ENCODE results near the gene ELN. TPM values are rescaled to one million over a fixed set of nuclear protein-coding genes. Genes with fewer than 3 reads are reported as not detected.

ELN gene
- total and polyA plus RNA-seq, 2 of the 8 experiments (the other 6 are each of a cell fraction or from before 2014, with no cell fraction given): 5.1 to 5.6 TPM

DNA sequence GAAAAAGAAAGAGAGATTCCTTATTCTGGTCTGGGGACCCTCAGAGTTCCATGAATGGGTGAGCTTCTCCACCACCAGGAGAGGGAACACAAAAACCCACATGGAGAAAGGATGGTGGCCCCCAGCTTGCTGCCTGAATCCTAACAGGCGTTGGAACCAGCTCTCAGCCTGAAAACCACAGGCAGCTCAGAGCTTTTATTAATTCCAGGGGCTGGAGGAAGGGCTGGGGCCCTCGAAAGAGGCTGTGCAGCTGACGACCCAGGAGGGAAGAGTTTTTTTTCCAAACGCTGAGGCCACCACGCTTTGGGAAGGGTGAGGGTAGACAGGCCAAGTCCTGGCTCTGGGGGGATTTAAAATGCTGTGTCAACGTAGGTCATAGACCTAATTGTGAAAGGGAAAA lies 10.8 kb upstream of the ELN start:
- Histone ChIP-seq H2AFZ (ENCODE audit: low read length) (no peak overlapping the region), H4K8ac (ENCODE audit: extremely low read depth, insufficient read depth, low read length) (no peak overlapping the region; the same call in 1 of the 2 replicates), H2AK5ac (ENCODE audit: low read depth, low read length) (no peak overlapping the region), H3K23ac (ENCODE audit: insufficient read length) (no peak overlapping the region), H3K56ac (replicated peaks; ENCODE audit: insufficient read length, low read depth, low read length) (no peak overlapping the region), H3K79me2 (ENCODE audit: control insufficient read depth in 1 of 2, insufficient read depth in 2 of 2, low read length in 2 of 2) (no peaks in the 10 kb centered on the region), H3K4me1 (replicated peaks in 1 of 4; ENCODE audit: control insufficient read depth in 3 of 4, insufficient read depth in 4 of 4, low read length in 3 of 4) (peaks cover 0 to 6% (median 2%) of the 10 kb centered on the region in 4 experiments; a peak in 3 of 7 replicates), H3K36me3 (ENCODE audit: control insufficient read depth in 2 of 4, insufficient read depth in 4 of 4, low read length in 3 of 4) (no peaks in the 10 kb centered on the region), H2BK20ac (ENCODE audit: low read length) (no peak overlapping the region), H3K4me3 (ENCODE audit: extremely low read depth in 1 of 4, insufficient read depth in 2 of 4, low read depth in 3 of 4, low read length in 4 of 4) (no peak overlapping the region), H4K20me1 (replicated peaks in 1 of 2; ENCODE audit: control insufficient read depth in 1 of 2, insufficient read depth in 2 of 2, low read length in 2 of 2) (no peaks in the 10 kb centered on the region), H3K4me2 (ENCODE audit: insufficient read depth in 1 of 2, low read depth in 2 of 2, low read length in 2 of 2) (no peak overlapping the region), H2BK120ac (replicated peaks; ENCODE audit: low read depth, low read length) (no peak overlapping the region), H3K79me1 (ENCODE audit: low read depth, low read length) (no peaks in the 10 kb centered on the region), H3K4ac (replicated peaks; ENCODE audit: insufficient read length, low read depth, low read length) (no peak overlapping the region), H2BK15ac (ENCODE audit: low read length) (no peak overlapping the region), H3K14ac (ENCODE audit: insufficient read length) (no peak overlapping the region), H3K18ac (ENCODE audit: extremely low read depth, low read length) (no peak overlapping the region), H4K91ac (replicated peaks; ENCODE audit: insufficient read length, low read length) (no peak overlapping the region), H4K5ac (ENCODE audit: insufficient read length, low read depth, low read length) (no peak overlapping the region), H2BK5ac (ENCODE audit: low read depth, low read length) (no peak overlapping the region), H3K9ac (replicated peaks in 1 of 4; ENCODE audit: extremely low read depth in 1 of 4, low read depth in 3 of 4, low read length in 3 of 4) (no peak overlapping the region), H3K9me3 (ENCODE audit: insufficient read depth in 2 of 2, low read depth in 1 of 2, low read length in 1 of 2) (no peaks in the 10 kb centered on the region), H3K23me2 (ENCODE audit: low read depth, low read length) (no peaks in the 10 kb centered on the region), H3K27ac (ENCODE audit: low read depth, low read length) (no peak overlapping the region), H2BK12ac (ENCODE audit: low read depth, low read length) (no peak overlapping the region), H3K27me3 (replicated peaks in 1 of 4; ENCODE audit: control insufficient read depth in 3 of 4, extremely low read depth in 1 of 4, insufficient read depth in 3 of 4, low read length in 3 of 4) (no peaks in the 10 kb centered on the region)
- POLR2A ChIA-PET (ENCODE audit: partially characterized antibody): no interaction called here
- TF ChIP-seq YY1 (IDR thresholded peaks at IDR 0.05; ENCODE audit: low read depth, low read length): no peak
- no peak for TF ChIP-seq BRCA1 (IDR thresholded peaks at IDR 0.05; ENCODE audit: low read depth, low read length)
- TF ChIP-seq SP1 (IDR thresholded peaks at IDR 0.05; ENCODE audit: low read depth, low read length): no peak
- TF ChIP-seq CBX8 (IDR thresholded peaks at IDR 0.05; ENCODE audit: borderline replicate concordance, low read depth, low read length): no peak
- no peak for TF ChIP-seq TEAD4 (IDR thresholded peaks at IDR 0.05; ENCODE audit: low read depth, low read length)
- no peak for TF ChIP-seq KDM1A (IDR thresholded peaks at IDR 0.05; ENCODE audit: borderline replicate concordance, low read length)
- TF ChIP-seq SIN3A (conservative IDR thresholded peaks at IDR 0.05 in 1 of 2, IDR thresholded peaks at IDR 0.05 in 1 of 2; ENCODE audit: low read depth in 1 of 2, low read length in 2 of 2): no peak
- TF ChIP-seq EP300 (IDR thresholded peaks at IDR 0.05; ENCODE audit: borderline replicate concordance in 1 of 2, low read depth in 2 of 2, low read length in 2 of 2): no peak
- TF ChIP-seq CBX5 (IDR thresholded peaks at IDR 0.05; ENCODE audit: low read depth, low read length): no peak
- no peak for TF ChIP-seq POLR2A (IDR thresholded peaks at IDR 0.05; ENCODE audit: control extremely low read depth in 1 of 2, low read depth in 2 of 2, low read length in 2 of 2)
- TF ChIP-seq CEBPB (IDR thresholded peaks at IDR 0.05; ENCODE audit: low read depth, low read length): no peak
- TF ChIP-seq EZH2 (IDR thresholded peaks at IDR 0.05; ENCODE audit: low read depth, low read length, severe bottlenecking): no peak
- TF ChIP-seq POU5F1 (IDR thresholded peaks at IDR 0.05; ENCODE audit: low read depth, low read length): no peak
- no peak for TF ChIP-seq NANOG (IDR thresholded peaks at IDR 0.05; ENCODE audit: insufficient read depth, low read depth, low read length, poor library complexity, severe bottlenecking)
- CTCF ChIA-PET (ENCODE audit: partially characterized antibody): interaction anchor here (0.6 to 14.4 kb wide), 6 partner anchors 8 to 152 kb away, joined by 3 to 145 read pairs (median 4); partner anchors contain the start of gene ELN
- DNase-seq (ENCODE audit: low read depth in 1 of 2, low spot score in 2 of 2): no peak
- FAIRE-seq: no peak
- 76% methylated on average over 6 of the region's 6 CpGs; no CpG with 5 or more reads in 1 of the 2 experiments for WGBS, 2 experiments (ENCODE audit: extremely low coverage in 1 of 2, insufficient coverage in 1 of 2, insufficient read length in 1 of 2, insufficient replicate concordance in 2 of 2, low coverage in 1 of 2, low lambda C conversion rate in 2 of 2, missing lambda C conversion rate in 1 of 2)
